GM12891 (cell line): ENCODE measurements around the gene GRIN2A.

Experiments
- POLR2AphosphoS5 ChIP-seq: IDR thresholded peaks from 2 replicates; pipeline ENCODE4 v1.6.1; 2011; ENCODE audit warnings: low read depth, low read length, control low read depth
- SPI1 ChIP-seq: IDR thresholded peaks from 2 replicates; pipeline ENCODE4 v1.6.1; 2011; ENCODE audit warnings: low read depth, low read length, control low read depth
- TAF1 ChIP-seq: IDR thresholded peaks from 2 replicates; pipeline ENCODE4 v1.6.1; 2011; ENCODE audit warnings: low read depth, low read length, control low read depth

GRCh38 chr16:9922441-9922840 is 259.8 kb downstream of the GRIN2A start:
- no peak for TF ChIP-seq POLR2AphosphoS5
- no peak for TF ChIP-seq SPI1
- no peak for TF ChIP-seq TAF1
